Ascending aorta (tissue), 2 donors: ENCODE measurements around the gene CCL2. TPM values are rescaled to one million over a fixed set of nuclear protein-coding genes. Genes with fewer than 3 reads are reported as not detected.

Experiments used
- DNase-seq, 2 donors: peaks; one replicate each; pipeline ENCODE4 v3.0.0-alpha.2; 2019; ENCODE audit warnings: low spot score in 2 of 2
- H3K27ac ChIP-seq, 2 donors: fragments of 200-600 bp; sonication (generic); one replicate each; pipeline ENCODE4 v1.5.1; 2016 to 2017; ENCODE audit warnings: mild to moderate bottlenecking in 1 of 2
- H3K27me3 ChIP-seq: fragments of 200-600 bp; sonication (generic); one replicate; pipeline ENCODE4 v1.5.1; 2017
- H3K36me3 ChIP-seq, 2 donors: fragments of 200-600 bp; sonication (generic); one replicate each; pipeline ENCODE4 v1.5.1; 2016
- H3K4me1 ChIP-seq, 2 donors: fragments of 200-600 bp; sonication (generic); one replicate each; pipeline ENCODE4 v1.5.1; 2016 to 2017; ENCODE audit warnings: mild to moderate bottlenecking in 1 of 2
- H3K4me3 ChIP-seq, 2 donors: fragments of 200-600 bp; sonication (generic); one replicate each; pipeline ENCODE4 v1.5.1; 2016 to 2017; ENCODE audit warnings: mild to moderate bottlenecking in 1 of 2
- H3K9me3 ChIP-seq, 2 donors: fragments of 200-600 bp; sonication (generic); one replicate each; pipeline ENCODE4 v1.5.1; 2016
- intact Hi-C: fragments of 100-400 bp; cut with DNase I; formaldehyde crosslinking; loops from one replicate; pipeline ENCODE4 v1.15.1; 2023
- total RNA-seq: library from RNA; depleted of rRNA; stranded (reverse); fragments of >200 nt; gene quantifications from one replicate; pipeline ENCODE4 v1.1.0, GENCODE V29; 2016
- TF ChIP-seq, protein P1 (sequence below), 3 experiments: fragments of 200-600 bp in 2 of 3; fragments of 450-650 bp in 1 of 3; sonication (generic) in 2 of 3; IDR thresholded peaks; one replicate each; pipeline ENCODE4 v1.5.1; 2016 to 2019; ENCODE audit warnings: antibody characterized with exemption in 3 of 3, mild to moderate bottlenecking in 1 of 3, moderate library complexity in 1 of 3

Gene CCL2
- total RNA-seq, result 162 TPM

DNA sequence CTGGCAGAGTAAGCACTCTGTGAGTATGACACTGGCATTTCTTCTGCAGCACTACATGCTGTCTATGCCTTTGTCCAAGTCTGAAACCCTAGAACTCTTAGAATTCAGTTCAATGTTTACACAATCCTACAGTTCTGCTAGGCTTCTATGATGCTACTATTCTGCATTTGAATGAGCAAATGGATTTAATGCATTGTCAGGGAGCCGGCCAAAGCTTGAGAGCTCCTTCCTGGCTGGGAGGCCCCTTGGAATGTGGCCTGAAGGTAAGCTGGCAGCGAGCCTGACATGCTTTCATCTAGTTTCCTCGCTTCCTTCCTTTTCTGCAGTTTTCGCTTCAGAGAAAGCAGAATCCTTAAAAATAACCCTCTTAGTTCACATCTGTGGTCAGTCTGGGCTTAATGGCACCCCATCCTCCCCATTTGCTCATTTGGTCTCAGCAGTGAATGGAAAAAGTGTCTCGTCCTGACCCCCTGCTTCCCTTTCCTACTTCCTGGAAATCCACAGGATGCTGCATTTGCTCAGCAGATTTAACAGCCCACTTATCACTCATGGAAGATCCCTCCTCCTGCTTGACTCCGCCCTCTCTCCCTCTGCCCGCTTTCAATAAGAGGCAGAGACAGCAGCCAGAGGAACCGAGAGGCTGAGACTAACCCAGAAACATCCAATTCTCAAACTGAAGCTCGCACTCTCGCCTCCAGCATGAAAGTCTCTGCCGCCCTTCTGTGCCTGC lies at the start of gene CCL2:
TSS of gene CCL2 (plus strand) at position 635 of the 730 bp plus-strand sequence. CDS start at position 700, 65 bp downstream.
- peak within 1 kb of the TSS; percentile 46 to 56 for H3K4me3 ChIP-seq
- no peaks in the 10 kb centered on the region for H3K36me3 ChIP-seq
- H3K4me1 ChIP-seq, result peaks cover 39 to 60% of the 10 kb centered on the region in 2 donors
- peak within 1 kb of the TSS; percentile 87 to 89 for H3K27ac ChIP-seq
- intact Hi-C loops, result loop anchor here (5.0 to 10.0 kb wide), 5 partner anchors 57 to 1550 kb away; partner anchors contain the start of genes SLFN5 and TAF15
- no peaks in the 10 kb centered on the region for H3K9me3 ChIP-seq
- DNase-seq, result peak in 1 of 2 donors; percentile 86
- TF ChIP-seq, protein P1, sequence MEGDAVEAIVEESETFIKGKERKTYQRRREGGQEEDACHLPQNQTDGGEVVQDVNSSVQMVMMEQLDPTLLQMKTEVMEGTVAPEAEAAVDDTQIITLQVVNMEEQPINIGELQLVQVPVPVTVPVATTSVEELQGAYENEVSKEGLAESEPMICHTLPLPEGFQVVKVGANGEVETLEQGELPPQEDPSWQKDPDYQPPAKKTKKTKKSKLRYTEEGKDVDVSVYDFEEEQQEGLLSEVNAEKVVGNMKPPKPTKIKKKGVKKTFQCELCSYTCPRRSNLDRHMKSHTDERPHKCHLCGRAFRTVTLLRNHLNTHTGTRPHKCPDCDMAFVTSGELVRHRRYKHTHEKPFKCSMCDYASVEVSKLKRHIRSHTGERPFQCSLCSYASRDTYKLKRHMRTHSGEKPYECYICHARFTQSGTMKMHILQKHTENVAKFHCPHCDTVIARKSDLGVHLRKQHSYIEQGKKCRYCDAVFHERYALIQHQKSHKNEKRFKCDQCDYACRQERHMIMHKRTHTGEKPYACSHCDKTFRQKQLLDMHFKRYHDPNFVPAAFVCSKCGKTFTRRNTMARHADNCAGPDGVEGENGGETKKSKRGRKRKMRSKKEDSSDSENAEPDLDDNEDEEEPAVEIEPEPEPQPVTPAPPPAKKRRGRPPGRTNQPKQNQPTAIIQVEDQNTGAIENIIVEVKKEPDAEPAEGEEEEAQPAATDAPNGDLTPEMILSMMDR (IDR thresholded peaks at IDR 0.05), result no peak
- no peaks in the 10 kb centered on the region for H3K27me3 ChIP-seq

DNA sequence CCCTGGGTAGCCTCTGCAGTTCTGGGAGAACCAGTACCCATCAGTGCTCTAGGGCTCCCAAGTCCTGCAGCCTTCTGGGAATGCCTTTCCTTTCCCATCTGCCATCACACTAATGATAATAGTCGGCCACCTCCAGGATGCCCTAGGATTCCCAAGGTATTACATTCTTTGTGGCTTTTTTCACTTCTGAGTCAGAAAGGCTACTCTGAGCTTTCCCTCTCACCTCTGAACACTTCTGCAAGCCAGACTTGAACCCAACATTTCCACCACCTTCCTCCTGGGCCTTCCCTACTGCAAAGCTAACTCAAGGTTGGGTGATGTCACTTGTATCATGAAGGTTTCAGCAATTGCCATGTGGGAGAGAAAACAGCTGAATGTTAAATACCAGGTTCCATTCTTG lies 49.7 kb upstream of the CCL2 start:
- Histone ChIP-seq H3K4me1 (peaks cover 0 to 3% of the 10 kb centered on the region in 2 donors), H3K27me3 (no peaks in the 10 kb centered on the region), H3K4me3 (no peak overlapping the region), H3K27ac (no peak overlapping the region), H3K36me3 (no peaks in the 10 kb centered on the region), H3K9me3 (no peaks in the 10 kb centered on the region)
- TF ChIP-seq, protein P1 (IDR thresholded peaks at IDR 0.05), result no peak
- intact Hi-C loops, result no loop called here
- no peak for DNase-seq

DNA sequence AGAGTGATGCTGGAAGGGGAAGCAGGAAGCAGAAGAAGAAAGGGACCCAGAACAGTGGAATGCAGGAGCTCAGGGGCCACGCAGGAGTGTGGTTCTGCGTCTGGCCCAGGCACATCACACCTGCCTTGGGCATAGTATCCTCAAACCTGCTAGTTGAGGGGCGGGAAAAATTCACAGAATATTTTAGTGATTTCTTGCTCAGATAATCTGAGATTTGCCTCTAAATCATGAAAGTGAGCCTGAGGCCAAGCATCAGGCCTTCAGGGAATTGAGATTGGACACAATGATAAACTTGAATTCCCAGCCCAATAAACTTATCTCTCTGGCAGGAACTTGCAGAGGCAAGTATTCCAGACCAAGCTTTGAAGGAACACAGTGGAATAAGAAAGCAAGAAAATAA lies 48.5 kb upstream of the CCL2 start:
- DNase-seq, result no peak
- no peaks in the 10 kb centered on the region for H3K27me3 ChIP-seq
- no peaks in the 10 kb centered on the region for H3K36me3 ChIP-seq
- H3K4me1 ChIP-seq, result peaks cover 0 to 3% of the 10 kb centered on the region in 2 donors
- TF ChIP-seq, protein P1 (IDR thresholded peaks at IDR 0.05), result no peak
- H3K27ac ChIP-seq, result no peak overlapping the region
- no peaks in the 10 kb centered on the region for H3K9me3 ChIP-seq
- intact Hi-C loops, result no loop called here
- H3K4me3 ChIP-seq, result no peak overlapping the region

GRCh38 chr17:34207572-34207971 lies 47.5 kb upstream of the CCL2 start:
- intact Hi-C loops, result no loop called here
- Histone ChIP-seq H3K4me3 (no peak overlapping the region), H3K27ac (no peak overlapping the region), H3K27me3 (no peaks in the 10 kb centered on the region), H3K36me3 (no peaks in the 10 kb centered on the region), H3K9me3 (no peaks in the 10 kb centered on the region), H3K4me1 (peaks cover 0 to 3% of the 10 kb centered on the region in 2 donors)
- TF ChIP-seq, protein P1 (IDR thresholded peaks at IDR 0.05), result no peak
- no peak for DNase-seq

- DNase-seq, result no peak
- intact Hi-C loops, result no loop called here
- no peaks in the 10 kb centered on the region for H3K27me3 ChIP-seq
Observed at GRCh38 chr17:34218748-34219147, 36.3 kb upstream of the CCL2 start.

More at GRCh38 chr17:34218748-34219147, 36.3 kb upstream of the CCL2 start:
- H3K27ac ChIP-seq, result no peak overlapping the region
- H3K4me1 ChIP-seq, result no peaks in the 10 kb centered on the region
- TF ChIP-seq, protein P1 (IDR thresholded peaks at IDR 0.05), result no peak
- H3K9me3 ChIP-seq, result peaks cover 0 to 6% of the 10 kb centered on the region in 2 donors
- no peaks in the 10 kb centered on the region for H3K36me3 ChIP-seq
- H3K4me3 ChIP-seq, result no peak overlapping the region
